Activated T-helper 9 cell treated with anti-CD3 and anti-CD28 coated beads, Interleukin-2, amount 50 U/mL, for 16 hours (primary cell): Measurements from ENCODE around the gene GRSF1.
"Not testable (repeated sequence)": the region's sequence is repeated elsewhere in the genome, so short reads cannot be mapped to it uniquely, and the experiment has no call there.

Experiments used
- DNase-seq: peaks from one replicate; pipeline ENCODE4 v3.0.0-alpha.2; 2020; ENCODE audit warnings: low read depth

Gene GRSF1

DNA sequence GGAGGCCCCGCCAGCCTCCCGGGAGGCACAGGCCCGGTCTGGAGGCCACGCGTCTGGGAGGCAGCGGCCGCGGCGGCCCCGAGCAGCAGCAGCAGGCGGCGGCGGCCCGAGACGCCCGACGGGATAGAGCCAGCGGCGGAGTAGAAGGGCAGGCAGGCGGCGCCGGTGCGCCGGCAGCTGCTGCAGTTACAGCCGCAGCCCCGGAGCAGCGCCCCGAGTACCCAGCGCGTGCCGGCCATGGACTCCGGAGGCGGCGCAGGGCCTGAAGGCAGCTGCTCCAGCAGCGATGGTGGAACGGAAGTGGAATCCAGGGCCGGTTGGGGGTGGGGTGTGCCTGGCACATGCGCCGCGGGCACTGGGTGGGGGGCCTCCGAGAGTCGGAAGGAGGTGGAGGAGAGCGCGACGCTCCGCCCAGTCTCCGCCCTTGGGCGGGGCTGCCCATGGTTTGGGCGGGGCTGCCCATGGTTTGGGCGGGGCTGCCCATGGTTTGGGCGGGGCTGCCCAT is at the start of gene GRSF1:
TSS of gene GRSF1 (minus strand) at position 302 of the 505 bp plus-strand sequence. CDS start at position 239, 63 bp downstream.
- DNase-seq: peak; percentile 93

- DNase-seq: no peak
Observed at GRCh38 chr4:70885174-70885573, 45.5 kb upstream of the GRSF1 start.

DNA sequence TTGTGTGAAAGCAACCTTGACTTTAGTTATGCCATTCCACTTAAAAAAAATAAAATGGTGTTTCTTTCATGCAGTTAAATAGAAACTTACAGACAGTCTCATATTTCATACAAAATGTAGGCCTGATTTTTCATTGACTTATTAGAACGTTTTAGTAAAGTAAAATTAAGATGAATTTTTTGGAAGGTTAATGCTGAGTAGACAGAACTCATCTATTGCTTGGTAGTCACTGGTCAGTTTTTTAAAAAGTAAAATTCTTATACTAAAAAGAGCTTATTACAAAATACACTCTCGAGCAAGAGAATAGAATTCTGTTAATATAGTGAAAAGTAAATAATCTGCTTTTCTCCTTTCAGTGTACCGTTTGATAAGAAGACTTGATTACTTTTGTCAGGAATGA is 41.0 kb upstream of the GRSF1 start:
- DNase-seq: no peak

- DNase-seq: no peak
Observed at GRCh38 chr4:70877556-70877955, 37.9 kb upstream of the GRSF1 start.

GRCh38 chr4:70874268-70875156 is 34.8 kb upstream of the GRSF1 start:
- DNase-seq: no peak

DNA sequence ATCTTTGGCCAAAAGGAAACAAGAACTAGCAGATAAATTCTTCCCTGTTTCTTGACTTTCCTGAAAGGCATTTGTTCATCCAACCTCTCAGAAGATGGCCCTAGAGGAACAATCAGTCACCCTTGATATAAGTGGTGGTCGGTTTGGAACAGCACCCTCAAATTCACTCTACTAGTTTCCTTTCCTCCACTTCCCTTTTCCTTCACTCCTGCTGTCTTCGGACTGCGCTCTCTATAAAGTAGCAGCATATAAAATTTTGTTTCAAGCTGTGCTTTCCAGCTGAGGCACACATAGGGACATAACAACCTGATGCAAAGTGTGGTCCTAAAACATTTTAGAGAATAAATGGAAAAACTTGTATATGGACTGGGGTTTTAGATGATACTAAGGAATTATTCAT is 33.5 kb upstream of the GRSF1 start:
- no peak for DNase-seq

DNA sequence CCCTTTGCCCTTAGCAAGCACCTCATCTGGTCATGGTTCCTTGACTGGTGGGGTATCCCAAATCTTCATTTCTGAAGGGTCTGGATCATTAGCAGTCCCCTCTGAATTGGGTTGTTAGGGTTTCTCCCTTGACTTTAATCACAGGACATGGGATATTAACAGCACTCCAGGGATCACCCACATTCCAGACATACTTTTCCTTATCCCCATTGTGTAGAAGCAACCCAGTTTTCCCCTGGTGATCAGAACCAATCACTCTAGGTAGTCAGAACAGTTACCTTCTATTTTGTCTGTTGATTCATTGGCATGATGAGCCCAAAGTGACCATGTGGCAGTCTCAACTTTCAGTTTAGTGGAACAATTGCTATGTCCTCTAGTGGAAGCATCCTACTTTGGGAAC is 29.1 kb upstream of the GRSF1 start:
- no peak for DNase-seq

DNA sequence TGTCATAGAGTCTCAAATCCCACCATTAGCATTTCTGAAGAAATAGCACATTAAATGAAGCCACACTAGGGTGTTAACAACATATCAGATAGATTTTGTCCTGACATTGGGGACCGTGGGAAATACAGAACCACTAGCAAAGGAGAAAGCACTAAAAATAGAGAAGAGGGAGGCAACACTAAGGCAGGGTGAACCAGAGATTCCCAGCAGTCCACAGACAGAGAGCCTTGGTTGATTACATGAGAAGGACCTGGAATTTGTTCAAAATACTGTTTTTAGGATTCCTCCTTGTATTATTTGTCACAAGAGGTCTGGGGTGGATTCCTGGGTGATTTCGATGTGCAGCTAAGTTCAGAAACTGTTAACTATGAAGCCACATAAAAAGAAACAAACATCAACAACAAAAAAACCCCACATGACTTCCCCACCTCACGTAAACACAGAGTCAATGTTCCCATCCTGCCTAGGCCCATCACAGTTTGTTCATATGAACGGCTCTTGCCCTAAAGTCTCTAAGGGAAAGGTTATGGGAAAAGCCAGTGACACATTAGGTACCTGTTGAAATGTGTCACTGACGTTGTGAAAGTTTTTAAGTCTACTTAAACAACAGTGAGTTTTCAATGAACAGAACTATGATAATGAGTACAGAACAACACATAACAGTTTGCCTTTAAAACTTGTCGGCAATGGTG is 23.6 kb upstream of the GRSF1 start:
- no peak for DNase-seq

DNA sequence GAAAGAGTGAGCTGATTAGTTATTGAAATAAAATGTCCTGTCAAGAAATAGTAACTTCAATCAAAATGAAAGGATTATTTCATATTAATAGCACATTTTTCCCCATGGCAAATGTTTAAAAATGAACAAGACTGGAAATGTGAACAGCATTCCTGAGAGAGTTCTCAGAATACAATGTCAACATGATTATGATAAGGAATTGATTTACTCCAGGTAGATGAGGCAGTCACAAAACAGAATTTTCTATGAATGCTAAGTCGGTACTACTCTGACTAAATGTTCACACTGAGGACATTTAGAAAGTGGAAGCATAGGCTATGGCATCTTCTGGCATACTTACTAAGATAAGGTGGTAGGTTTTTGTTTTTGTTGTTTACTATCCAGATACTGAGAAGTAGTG is 19.4 kb upstream of the GRSF1 start:
- DNase-seq: no peak

- DNase-seq: no peak
Observed at GRCh38 chr4:70858454-70858853, 18.8 kb upstream of the GRSF1 start.

GRCh38 chr4:70855464-70855863 is 15.8 kb upstream of the GRSF1 start:
- no peak for DNase-seq

DNA sequence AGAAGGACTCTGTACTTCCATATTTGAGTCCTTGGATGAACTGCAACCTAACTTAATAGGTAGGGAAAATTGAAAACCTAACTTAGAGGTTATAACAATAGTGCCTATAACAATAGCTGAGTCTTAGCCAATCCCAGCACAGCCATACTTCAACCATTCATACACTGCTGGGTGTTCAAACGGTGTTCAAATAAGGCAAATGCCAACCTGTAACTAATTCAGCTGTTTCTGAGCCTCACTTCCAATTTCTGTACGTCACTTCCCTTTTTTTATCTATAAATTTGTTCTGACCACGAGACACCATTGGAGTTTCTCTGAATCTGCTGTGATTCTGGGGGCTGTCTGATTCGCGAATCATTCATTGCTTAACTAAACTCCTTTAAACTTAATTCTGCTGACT is 9.6 kb upstream of the GRSF1 start:
- no peak for DNase-seq

- DNase-seq: no peak
Observed at GRCh38 chr4:70844180-70844579, 4.5 kb upstream of the GRSF1 start.

- DNase-seq: no peak
Observed at GRCh38 chr4:70842761-70843435, 3.2 kb upstream of the GRSF1 start.

- no peak for DNase-seq
Observed at GRCh38 chr4:70841951-70842350, 2.3 kb upstream of the GRSF1 start.

GRCh38 chr4:70841211-70841610 is 1.5 kb upstream of the GRSF1 start:
- no peak for DNase-seq

DNA sequence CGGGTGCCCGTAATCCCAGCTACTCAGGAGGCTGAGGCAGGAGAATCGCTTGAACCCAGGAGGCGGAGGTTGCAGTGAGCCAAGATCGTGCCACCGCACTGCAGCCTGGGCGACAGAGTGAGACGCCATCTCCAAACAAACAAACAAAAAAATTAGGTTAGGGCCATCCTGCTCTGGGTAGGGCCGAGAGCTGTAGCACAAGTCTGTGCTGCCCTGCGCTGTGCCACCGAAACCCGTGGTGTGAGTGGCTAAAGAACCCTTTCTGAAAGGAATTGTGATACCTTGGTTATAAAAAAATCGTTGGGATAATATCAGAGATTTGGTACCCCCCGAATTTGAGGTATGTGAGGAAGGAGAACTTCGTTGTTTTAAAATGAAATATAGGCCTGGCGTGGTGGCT is 941 bp upstream of the GRSF1 start:
- not testable (repeated sequence) for DNase-seq

- peak; percentile 63 for DNase-seq
Observed at GRCh38 chr4:70840137-70840536, 447 bp upstream of the GRSF1 start.

GRCh38 chr4:70838666-70839588 is 763 bp downstream of the GRSF1 start:
- peak; percentile 58 for DNase-seq

DNA sequence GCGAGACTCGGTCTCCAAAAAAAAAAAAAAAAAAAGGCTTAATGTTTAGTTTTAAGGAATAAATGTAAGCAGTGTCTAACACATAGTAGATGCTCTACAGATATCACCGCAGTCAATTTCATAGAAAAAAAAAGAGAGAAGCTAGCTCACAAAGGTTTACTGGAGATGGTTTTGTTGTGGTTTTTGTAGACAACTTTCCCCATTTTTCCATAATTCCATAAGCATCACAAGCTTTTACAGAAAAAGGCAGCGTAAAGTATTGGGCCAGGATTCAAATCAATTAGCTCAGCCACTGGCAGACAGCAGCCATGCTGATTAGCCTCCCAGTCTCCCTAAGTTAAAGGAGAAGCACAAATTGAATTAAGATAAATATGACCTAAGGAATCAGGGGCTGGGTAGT is 1.5 kb downstream of the GRSF1 start:
- no peak for DNase-seq

- DNase-seq: no peak
Observed at GRCh38 chr4:70836081-70836480, 3.6 kb downstream of the GRSF1 start.

DNA sequence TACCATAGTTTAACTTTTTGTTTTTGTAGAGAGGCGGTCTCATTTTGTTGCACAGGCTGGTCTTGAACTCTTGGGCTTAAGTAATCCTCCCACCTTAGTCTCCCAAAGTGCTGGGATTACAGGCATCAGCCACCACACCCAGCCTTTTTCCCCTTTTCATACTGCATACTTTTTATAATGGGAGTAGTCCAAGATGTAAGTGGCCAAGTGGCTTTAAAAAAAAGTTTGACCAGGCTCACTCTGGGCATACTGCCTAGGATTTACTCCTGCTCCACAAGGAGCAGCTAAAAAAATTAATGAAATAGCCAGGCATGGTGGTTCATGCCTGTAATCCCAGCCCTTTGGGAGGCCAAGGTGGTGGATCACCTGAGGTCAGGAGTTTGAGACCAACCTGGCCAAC is 6.0 kb downstream of the GRSF1 start:
- DNase-seq: no peak
